Measurements from ENCODE around the gene TRIM71. TPM values are rescaled to one million over a fixed set of nuclear protein-coding genes. Genes with fewer than 3 reads are reported as not detected.

TRIM71 gene
- total RNA-seq, 2 donors from 2014 or later = not detected

DNA sequence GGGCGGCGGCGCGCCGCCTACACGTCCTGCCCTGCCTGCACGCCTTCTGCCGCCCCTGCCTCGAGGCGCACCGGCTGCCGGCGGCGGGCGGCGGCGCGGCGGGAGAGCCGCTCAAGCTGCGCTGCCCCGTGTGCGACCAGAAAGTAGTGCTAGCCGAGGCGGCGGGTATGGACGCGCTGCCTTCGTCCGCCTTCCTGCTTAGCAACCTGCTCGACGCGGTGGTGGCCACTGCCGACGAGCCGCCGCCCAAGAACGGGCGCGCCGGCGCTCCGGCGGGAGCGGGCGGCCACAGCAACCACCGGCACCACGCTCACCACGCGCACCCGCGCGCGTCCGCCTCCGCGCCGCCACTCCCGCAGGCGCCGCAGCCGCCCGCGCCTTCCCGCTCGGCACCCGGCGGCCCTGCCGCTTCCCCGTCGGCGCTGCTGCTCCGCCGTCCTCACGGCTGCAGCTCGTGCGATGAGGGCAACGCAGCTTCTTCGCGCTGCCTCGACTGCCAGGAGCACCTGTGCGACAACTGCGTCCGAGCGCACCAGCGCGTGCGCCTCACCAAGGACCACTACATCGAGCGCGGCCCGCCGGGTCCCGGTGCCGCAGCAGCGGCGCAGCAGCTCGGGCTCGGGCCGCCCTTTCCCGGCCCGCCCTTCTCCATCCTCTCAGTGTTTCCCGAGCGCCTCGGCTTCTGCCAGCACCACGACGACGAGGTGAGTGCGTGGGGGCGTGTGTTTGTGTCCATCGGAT, 602 bp downstream of the TRIM71 start:
- no peaks in the 10 kb centered on the region for H3K9me3 ChIP-seq
- H3K4me3 ChIP-seq = peak overlapping the region in 1 of 2 donors; percentile 46
- H3K4me1 ChIP-seq = peaks cover 0 to 26% of the 10 kb centered on the region in 2 donors
- DNase-seq (ENCODE audit: low spot score) = no peak
- H3K27ac ChIP-seq = no peak overlapping the region
- TF ChIP-seq, protein P1, sequence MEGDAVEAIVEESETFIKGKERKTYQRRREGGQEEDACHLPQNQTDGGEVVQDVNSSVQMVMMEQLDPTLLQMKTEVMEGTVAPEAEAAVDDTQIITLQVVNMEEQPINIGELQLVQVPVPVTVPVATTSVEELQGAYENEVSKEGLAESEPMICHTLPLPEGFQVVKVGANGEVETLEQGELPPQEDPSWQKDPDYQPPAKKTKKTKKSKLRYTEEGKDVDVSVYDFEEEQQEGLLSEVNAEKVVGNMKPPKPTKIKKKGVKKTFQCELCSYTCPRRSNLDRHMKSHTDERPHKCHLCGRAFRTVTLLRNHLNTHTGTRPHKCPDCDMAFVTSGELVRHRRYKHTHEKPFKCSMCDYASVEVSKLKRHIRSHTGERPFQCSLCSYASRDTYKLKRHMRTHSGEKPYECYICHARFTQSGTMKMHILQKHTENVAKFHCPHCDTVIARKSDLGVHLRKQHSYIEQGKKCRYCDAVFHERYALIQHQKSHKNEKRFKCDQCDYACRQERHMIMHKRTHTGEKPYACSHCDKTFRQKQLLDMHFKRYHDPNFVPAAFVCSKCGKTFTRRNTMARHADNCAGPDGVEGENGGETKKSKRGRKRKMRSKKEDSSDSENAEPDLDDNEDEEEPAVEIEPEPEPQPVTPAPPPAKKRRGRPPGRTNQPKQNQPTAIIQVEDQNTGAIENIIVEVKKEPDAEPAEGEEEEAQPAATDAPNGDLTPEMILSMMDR (IDR thresholded peaks at IDR 0.05) = no peak
- no peaks in the 10 kb centered on the region for H3K36me3 ChIP-seq
- H3K27me3 ChIP-seq = peaks cover 5 to 31% of the 10 kb centered on the region in 2 donors

DNA sequence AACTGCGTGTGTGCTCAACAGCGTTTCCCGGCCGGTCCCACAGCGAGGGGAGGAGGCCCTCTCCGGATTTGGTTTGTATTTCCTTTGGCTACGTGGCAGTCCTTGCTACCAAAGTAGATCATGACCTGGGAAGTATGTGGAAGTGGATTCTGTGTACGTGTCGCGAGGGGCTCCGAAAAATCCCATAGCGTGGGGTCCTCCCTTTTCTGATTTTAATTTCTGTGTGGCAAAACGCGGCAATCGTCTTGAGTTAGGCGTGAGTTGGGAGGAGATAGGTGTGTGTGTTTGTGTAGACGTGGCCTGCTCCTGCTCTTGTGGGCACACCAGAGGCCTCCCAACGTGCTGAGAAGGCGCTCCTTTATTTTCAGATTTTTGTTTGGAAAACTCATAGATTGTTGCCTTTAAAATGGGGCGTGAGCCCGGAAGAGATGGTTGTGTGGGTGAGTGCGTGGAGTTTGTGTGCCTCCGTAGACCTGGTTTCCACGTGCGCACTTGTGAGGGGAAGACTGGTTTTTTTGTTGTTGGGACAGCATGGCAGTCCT, 1.2 kb downstream of the TRIM71 start:
- no peaks in the 10 kb centered on the region for H3K9me3 ChIP-seq
- TF ChIP-seq, protein P1 (IDR thresholded peaks at IDR 0.05) = no peak
- no peak overlapping the region for H3K27ac ChIP-seq
- peak overlapping the region in 1 of 2 donors; percentile 46 for H3K4me3 ChIP-seq
- peaks cover 0 to 26% of the 10 kb centered on the region in 2 donors for H3K4me1 ChIP-seq
- DNase-seq (ENCODE audit: low spot score) = no peak
- no peaks in the 10 kb centered on the region for H3K36me3 ChIP-seq
- H3K27me3 ChIP-seq = peaks cover 5 to 31% of the 10 kb centered on the region in 2 donors

DNA sequence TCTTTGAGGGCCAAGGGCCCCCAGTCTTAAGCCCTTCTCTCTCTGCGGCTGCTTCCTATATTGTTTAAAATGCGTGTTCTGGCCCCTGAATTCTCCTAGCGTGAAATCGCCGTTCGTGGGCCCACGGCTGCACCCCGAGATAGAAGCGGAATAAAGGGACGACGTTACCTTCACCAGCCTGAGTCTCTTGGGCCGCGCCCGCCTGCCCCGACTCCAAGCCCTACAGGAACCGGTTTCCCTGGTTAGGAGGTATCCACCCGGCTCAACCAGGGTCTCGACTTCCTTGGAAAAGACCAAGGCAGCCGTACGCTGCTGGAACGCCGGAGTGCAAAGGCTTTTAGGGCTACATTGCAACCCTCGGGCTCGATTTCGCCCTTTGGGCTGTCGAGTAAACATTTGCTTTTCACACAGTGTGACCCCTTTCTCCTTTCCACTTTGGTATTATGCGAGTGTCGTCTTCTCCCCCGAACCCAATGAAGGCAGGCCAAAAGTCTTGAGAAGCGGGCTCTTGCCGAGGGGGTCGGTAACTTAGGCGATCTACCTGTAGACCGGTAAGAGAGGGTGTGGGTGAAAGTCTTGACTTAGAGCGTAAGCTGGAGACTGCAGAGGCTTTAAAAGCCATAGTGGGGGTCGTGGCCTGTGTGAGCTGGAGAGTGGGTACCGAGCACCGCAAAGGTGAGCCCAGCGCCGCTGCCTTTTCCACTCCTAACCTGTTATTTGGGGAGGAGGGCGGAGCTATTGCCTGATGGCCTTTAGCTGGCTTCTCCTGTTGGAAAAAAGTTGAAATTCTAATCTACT, 2.0 kb downstream of the TRIM71 start:
- Histone ChIP-seq H3K27me3 (peaks cover 5 to 31% of the 10 kb centered on the region in 2 donors), H3K4me1 (peaks cover 0 to 26% of the 10 kb centered on the region in 2 donors)

DNA sequence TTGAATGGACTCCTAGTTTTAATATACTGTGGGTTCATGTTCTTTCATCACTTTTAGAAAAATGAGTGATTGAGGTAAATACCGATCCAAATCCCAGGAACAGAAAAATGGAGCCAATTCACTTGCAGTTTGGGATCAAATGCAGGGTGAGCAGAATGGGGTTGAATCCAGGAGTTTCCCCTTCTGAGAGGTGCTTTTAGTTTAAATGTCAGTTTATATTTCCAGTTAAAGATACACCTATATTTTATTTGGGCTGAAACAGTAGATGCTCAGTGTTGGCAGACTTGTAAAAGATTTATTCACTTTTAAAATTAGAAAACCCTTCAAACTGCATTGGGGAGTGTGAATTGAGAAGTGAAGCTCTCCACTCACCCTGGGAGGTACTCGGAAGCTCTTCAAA, 2.6 kb downstream of the TRIM71 start:
- Histone ChIP-seq H3K36me3 (no peaks in the 10 kb centered on the region), H3K9me3 (no peaks in the 10 kb centered on the region), H3K27ac (no peak overlapping the region), H3K4me1 (peaks cover 0 to 26% of the 10 kb centered on the region in 2 donors), H3K27me3 (peaks cover 5 to 31% of the 10 kb centered on the region in 2 donors), H3K4me3 (no peak overlapping the region)
- DNase-seq (ENCODE audit: low spot score) = no peak
- TF ChIP-seq, protein P1 (IDR thresholded peaks at IDR 0.05) = no peak

More for the DNA sequence above, 2.0 kb downstream of the TRIM71 start:
- H3K36me3 ChIP-seq = no peaks in the 10 kb centered on the region
- H3K9me3 ChIP-seq = no peaks in the 10 kb centered on the region
- DNase-seq (ENCODE audit: low spot score) = no peak
- no peak overlapping the region for H3K4me3 ChIP-seq
- TF ChIP-seq, protein P1 (IDR thresholded peaks at IDR 0.05) = no peak
- H3K27ac ChIP-seq = no peak overlapping the region

DNA sequence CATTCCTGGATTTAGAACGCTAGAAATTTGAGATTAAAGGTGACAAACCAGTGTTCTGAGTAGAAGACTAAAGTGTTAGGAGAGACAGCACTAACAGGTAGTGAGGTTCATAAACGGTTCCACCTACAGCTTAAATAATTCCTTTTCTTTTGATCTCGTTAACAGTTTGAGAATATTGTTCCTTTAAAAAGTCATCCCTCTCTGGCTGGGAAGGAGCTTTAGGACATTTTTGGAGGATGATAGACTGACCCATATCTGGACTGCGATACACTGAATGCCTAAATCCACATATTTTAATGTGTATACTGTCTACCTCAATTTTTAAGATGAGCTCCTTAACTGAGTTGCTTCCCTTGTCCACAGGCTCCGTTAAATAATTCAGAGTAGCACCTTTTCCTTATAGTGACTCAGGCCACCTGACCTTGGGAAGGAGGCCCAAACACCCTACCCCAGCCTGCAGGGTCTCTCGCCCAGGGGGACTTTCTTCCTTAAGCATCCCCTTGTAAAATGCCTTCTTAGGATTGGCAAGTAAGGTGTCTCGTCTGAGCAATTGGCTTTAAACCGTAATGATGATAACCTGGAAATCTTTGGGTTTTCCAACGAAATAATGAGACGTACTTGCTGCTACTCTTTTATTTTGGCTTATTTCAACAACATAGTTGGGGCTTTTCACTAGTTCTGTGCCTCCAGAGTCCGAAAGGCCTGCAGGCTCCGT, 3.3 kb downstream of the TRIM71 start:
- peaks cover 5 to 31% of the 10 kb centered on the region in 2 donors for H3K27me3 ChIP-seq
- peak overlapping the region in 1 of 2 donors; percentile 17 for H3K4me3 ChIP-seq
- no peak overlapping the region for H3K27ac ChIP-seq

More for the DNA sequence above, 3.3 kb downstream of the TRIM71 start:
- TF ChIP-seq, protein P1 (IDR thresholded peaks at IDR 0.05) = no peak
- H3K9me3 ChIP-seq = no peaks in the 10 kb centered on the region
- DNase-seq (ENCODE audit: low spot score) = no peak
- H3K36me3 ChIP-seq = no peaks in the 10 kb centered on the region
- H3K4me1 ChIP-seq = peaks cover 0 to 26% of the 10 kb centered on the region in 2 donors

Data from right atrium auricular region (tissue), 2 donors.